H1 (cell line): ENCODE measurements around the gene AKT1S1. TPM values are rescaled to one million over a fixed set of nuclear protein-coding genes. Genes with fewer than 3 reads are reported as not detected.

Experiments
- CTCF ChIA-PET: fragments of 300-600 bp; sonication (Branson Sonifier 250); formaldehyde crosslinking; loops from one replicate; lab custom pipeline; 2021; ENCODE audit not compliant: partially characterized antibody; lab: Charles Lee
- POLR2A ChIA-PET: fragments of 300-600 bp; sonication (Branson Sonifier 250); formaldehyde crosslinking; loops from one replicate; lab custom pipeline; 2021; ENCODE audit warnings: inconsistent platforms; ENCODE audit not compliant: partially characterized antibody; lab: Charles Lee
- DNase-seq, 2 experiments: peaks; one replicate each; pipeline versions ENCODE4 v3.0.0 to v3.0.0-alpha.2; 2010 to 2022; ENCODE audit warnings: low spot score in 2 of 2, low read depth in 1 of 2, mixed read lengths in 1 of 2
- FAIRE-seq: peaks from 2 replicates; lab custom pipeline; 2011; peaks lifted over from hg19 to GRCh38; lab: Jason Lieb, UNC
- H2AFZ ChIP-seq: 2 replicates; pipeline ENCODE4 v1.8.1; 2012; ENCODE audit warnings: low read length, inconsistent platforms
- H2AK5ac ChIP-seq: 2 replicates; pipeline ENCODE4 v1.6.1; 2013; ENCODE audit warnings: low read depth, low read length
- H2BK120ac ChIP-seq: replicated peaks from 2 replicates; pipeline ENCODE3; 2013; ENCODE audit warnings: low read depth, low read length, inconsistent platforms
- H2BK12ac ChIP-seq: 2 replicates; pipeline ENCODE4 v1.6.1; 2013; ENCODE audit warnings: low read depth, low read length
- H2BK15ac ChIP-seq: 2 replicates; pipeline ENCODE4 v1.6.1; 2013; ENCODE audit warnings: low read length
- H2BK20ac ChIP-seq: 2 replicates; pipeline ENCODE4 v1.6.1; 2013; ENCODE audit warnings: low read length
- H2BK5ac ChIP-seq: 2 replicates; pipeline ENCODE4 v1.6.1; 2013; ENCODE audit warnings: low read depth, low read length
- H3K14ac ChIP-seq: 2 replicates; pipeline ENCODE4 v1.6.1; 2013; ENCODE audit warnings: inconsistent platforms; ENCODE audit not compliant: insufficient read length
- H3K18ac ChIP-seq: 2 replicates; pipeline ENCODE4 v1.6.1; 2013; ENCODE audit warnings: low read length; ENCODE audit errors: extremely low read depth
- H3K23ac ChIP-seq: 2 replicates; pipeline ENCODE4 v1.6.1; 2013; ENCODE audit warnings: inconsistent platforms; ENCODE audit not compliant: insufficient read length
- H3K23me2 ChIP-seq: 2 replicates; pipeline ENCODE4 v1.6.1; 2013; ENCODE audit warnings: low read depth, low read length
- H3K27ac ChIP-seq: 2 replicates; pipeline ENCODE4 v1.6.1; 2011; ENCODE audit warnings: low read depth, low read length, inconsistent platforms
- H3K27me3 ChIP-seq, 4 experiments: replicated peaks in 1 of 4; 1 replicate in 1 of 4; 2 replicates in 3 of 4; pipeline versions ENCODE4 v1.6.1 to v1.8.1; 2011 to 2013; ENCODE audit warnings: low read length in 3 of 4, mild to moderate bottlenecking in 3 of 4, inconsistent platforms in 2 of 4, mixed read lengths in 2 of 4, moderate library complexity in 1 of 4; ENCODE audit not compliant: control insufficient read depth in 3 of 4, insufficient read depth in 3 of 4; ENCODE audit errors: extremely low read depth in 1 of 4
- H3K36me3 ChIP-seq, 4 experiments: 2 replicates each; pipeline versions ENCODE4 v1.6.1 to v1.8.1; 2011 to 2013; ENCODE audit warnings: mild to moderate bottlenecking in 4 of 4, low read length in 3 of 4, moderate library complexity in 2 of 4, control low read depth in 1 of 4, inconsistent platforms in 1 of 4; ENCODE audit not compliant: insufficient read depth in 4 of 4, control insufficient read depth in 2 of 4
- H3K4ac ChIP-seq: replicated peaks from 2 replicates; pipeline ENCODE3; 2013; ENCODE audit warnings: low read length, low read depth, mixed read lengths, inconsistent platforms; ENCODE audit not compliant: insufficient read length
- H3K4me1 ChIP-seq, 4 experiments: replicated peaks in 1 of 4; 1 replicate in 1 of 4; 2 replicates in 3 of 4; pipeline versions ENCODE4 v1.6.1 to v1.8.1; 2011 to 2013; ENCODE audit warnings: low read length in 3 of 4, inconsistent platforms in 2 of 4, mixed read lengths in 1 of 4; ENCODE audit not compliant: insufficient read depth in 4 of 4, control insufficient read depth in 3 of 4
- H3K4me2 ChIP-seq, 2 experiments: 2 replicates each; pipeline versions ENCODE4 v1.6.1 to v1.8.1; 2011 to 2013; ENCODE audit warnings: low read depth in 2 of 2, low read length in 2 of 2, control low read depth in 1 of 2, inconsistent platforms in 1 of 2, mild to moderate bottlenecking in 1 of 2; ENCODE audit not compliant: insufficient read depth in 1 of 2
- H3K4me3 ChIP-seq, 4 experiments: fragments of 200-600, 300-600 bp in 1 of 4; sonication (generic), shearing (Covaris generic), sonication (Bioruptor Twin) in 1 of 4; 2 replicates each; pipeline versions ENCODE4 v1.5.1 to v1.8.1; 2011 to 2016; ENCODE audit warnings: low read length in 4 of 4, low read depth in 3 of 4, control low read depth in 2 of 4, inconsistent platforms in 2 of 4, mild to moderate bottlenecking in 2 of 4, mixed read lengths in 1 of 4, moderate library complexity in 1 of 4; ENCODE audit not compliant: insufficient read depth in 2 of 4; ENCODE audit errors: extremely low read depth in 1 of 4
- H3K56ac ChIP-seq: replicated peaks from 2 replicates; pipeline ENCODE3; 2013; ENCODE audit warnings: low read depth, mild to moderate bottlenecking, mixed read lengths, low read length, inconsistent platforms; ENCODE audit not compliant: insufficient read length
- H3K79me1 ChIP-seq: 2 replicates; pipeline ENCODE4 v1.6.1; 2013; ENCODE audit warnings: low read depth, low read length, control low read depth
- H3K79me2 ChIP-seq, 2 experiments: 2 replicates each; pipeline versions ENCODE4 v1.6.1 to v1.8.1; 2012 to 2013; ENCODE audit warnings: low read length in 2 of 2, mild to moderate bottlenecking in 2 of 2, inconsistent platforms in 1 of 2; ENCODE audit not compliant: insufficient read depth in 2 of 2, control insufficient read depth in 1 of 2
- H3K9ac ChIP-seq, 4 experiments: replicated peaks in 1 of 4; 1 replicate in 1 of 4; 2 replicates in 3 of 4; pipeline versions ENCODE4 v1.6.1 to v1.8.1; 2011 to 2013; ENCODE audit warnings: low read depth in 3 of 4, low read length in 3 of 4, control low read depth in 2 of 4, mild to moderate bottlenecking in 2 of 4, moderate library complexity in 2 of 4, inconsistent platforms in 1 of 4; ENCODE audit errors: extremely low read depth in 1 of 4
- H3K9me3 ChIP-seq, 2 experiments: 2 replicates each; pipeline versions ENCODE4 v1.6.1 to v1.8.1; 2012 to 2013; ENCODE audit warnings: mild to moderate bottlenecking in 2 of 2, moderate library complexity in 2 of 2, control low read depth in 1 of 2, inconsistent platforms in 1 of 2, low read depth in 1 of 2, low read length in 1 of 2, mixed read lengths in 1 of 2; ENCODE audit not compliant: insufficient read depth in 2 of 2
- H4K20me1 ChIP-seq, 2 experiments: replicated peaks in 1 of 2; 2 replicates each; pipeline versions ENCODE3 to v1.8.1; 2011 to 2013; ENCODE audit warnings: inconsistent platforms in 2 of 2, low read length in 2 of 2, mild to moderate bottlenecking in 1 of 2; ENCODE audit not compliant: insufficient read depth in 2 of 2, control insufficient read depth in 1 of 2
- H4K5ac ChIP-seq: 2 replicates; pipeline ENCODE4 v1.6.1; 2013; ENCODE audit warnings: low read length, low read depth, mixed read lengths, inconsistent platforms; ENCODE audit not compliant: insufficient read length
- H4K8ac ChIP-seq: 2 replicates; pipeline ENCODE4 v1.8.0; 2013; ENCODE audit warnings: mild to moderate bottlenecking, moderate library complexity, low read length, inconsistent platforms; ENCODE audit not compliant: insufficient read depth; ENCODE audit errors: extremely low read depth
- H4K91ac ChIP-seq: replicated peaks from 2 replicates; pipeline ENCODE3; 2013; ENCODE audit warnings: low read length, mixed read lengths, inconsistent platforms; ENCODE audit not compliant: insufficient read length
- CBX5 ChIP-seq: fragments of 300-800, 300-1000 bp; sonication (generic); IDR thresholded peaks from 2 replicates; pipeline ENCODE4 v1.7.1; 2016; ENCODE audit warnings: antibody characterized with exemption, low read length, low read depth
- KDM5A ChIP-seq: fragments of 200-600 bp; IDR thresholded peaks from 2 replicates; pipeline ENCODE4 v1.7.1; 2012; ENCODE audit warnings: mild to moderate bottlenecking, low read length, inconsistent platforms, mixed read lengths
- NRF1 ChIP-seq: IDR thresholded peaks from 2 replicates; pipeline ENCODE4 v1.6.1; 2011; ENCODE audit warnings: mild to moderate bottlenecking, low read depth, low read length, improper control_type of control experiment
- POLR2AphosphoS5 ChIP-seq: IDR thresholded peaks from 2 replicates; pipeline ENCODE4 v1.6.1; 2011; ENCODE audit warnings: low read depth, low read length
- WGBS, 2 experiments: shearing (Covaris generic) in 1 of 2; methylation state at CpG; one replicate each; pipeline versions ENCODE4 v1.1.6 to v1.1.7; 2013 to 2015; ENCODE audit warnings: low lambda C conversion rate in 2 of 2, mixed read lengths in 2 of 2, inconsistent platforms in 1 of 2, low coverage in 1 of 2, missing lambda C conversion rate in 1 of 2; ENCODE audit not compliant: insufficient replicate concordance in 2 of 2, insufficient coverage in 1 of 2, insufficient read length in 1 of 2; ENCODE audit errors: extremely low coverage in 1 of 2, missing lambda C conversion rate in 1 of 2; 5-methylcytosine and 5-hydroxymethylcytosine counted together
- polyA plus RNA-seq, 7 experiments: library from polyadenylated mRNA; depleted of rRNA in 3 of 7; stranded (reverse) in 5 of 7; unstranded in 2 of 7; fragments of >200 nt in 5 of 7; fragments of 200-250 nt in 2 of 7; gene quantifications; 1 replicate in 5 of 7; 2 replicates in 1 of 7; 4 replicates in 1 of 7; pipeline versions ENCODE4 v1.2.1 to v1.2.3, GENCODE V29; 2011 to 2013; ENCODE audit warnings: missing spikeins in 2 of 7, mixed read lengths in 2 of 7
- total RNA-seq: library from RNA; stranded (reverse); fragmentation: NEBNext Ultra II Directional; extraction: Animal tissue kit (Norgen Biotek cat#: 25700); gene quantifications from 2 replicates; pipeline ENCODE4 v1.2.1, GENCODE V29; 2021

AKT1S1 gene
- total and polyA plus RNA-seq, 2 of the 8 experiments (the other 6 are each of a cell fraction or from before 2014, with no cell fraction given) = 40.7 to 45.9 TPM

- Histone ChIP-seq H3K18ac (no peak overlapping the region), H3K4me2 (no peak overlapping the region; a peak in 1 of 4 replicates), H4K20me1 (peaks cover 32 to 34% of the 10 kb centered on the region in 2 experiments), H3K9me3 (no peaks in the 10 kb centered on the region), H4K8ac (no peak overlapping the region), H3K9ac (no peak overlapping the region), H2BK120ac (no peak overlapping the region), H3K79me2 (peaks cover 0 to 11% of the 10 kb centered on the region in 2 experiments; a peak in 1 of 4 replicates), H2AFZ (no peak overlapping the region), H3K79me1 (peaks cover 7% of the 10 kb centered on the region; the same call in 1 of the 2 replicates), H4K5ac (no peak overlapping the region), H2BK12ac (no peak overlapping the region), H3K27me3 (no peaks in the 10 kb centered on the region; a peak in 1 of 7 replicates), H4K91ac (no peak overlapping the region), H3K4me1 (peaks cover 0 to 6% (median 3%) of the 10 kb centered on the region in 4 experiments; a peak in 3 of 7 replicates), H3K56ac (no peak overlapping the region), H3K4me3 (no peak overlapping the region), H2BK15ac (no peak overlapping the region), H3K23me2 (no peaks in the 10 kb centered on the region), H3K27ac (peak overlapping the region; percentile 15; the same call in 1 of the 2 replicates), H3K14ac (no peak overlapping the region), H2BK5ac (no peak overlapping the region; the same call in 1 of the 2 replicates), H2BK20ac (no peak overlapping the region), H3K4ac (no peak overlapping the region), H3K23ac (no peak overlapping the region), H2AK5ac (0 out of 2 replicates have a peak overlapping the region, but pooled peaks have one; percentile 53), H3K36me3 (peaks cover 18 to 41% (median 26%) of the 10 kb centered on the region in 4 experiments; a peak in 7 of 8 replicates)
- WGBS, 2 experiments = 89% methylated on average over 16 of the region's 16 CpGs; no CpG with 5 or more reads in 1 of the 2 experiments
- POLR2A ChIA-PET = interaction anchor here (0.7 to 19.2 kb wide), 7 partner anchors 10 to 222 kb away, joined by 3 to 373 read pairs (median 4); partner anchors contain the start of genes ATF5, IL4I1 and NUP62
- CTCF ChIA-PET = interaction anchor here (0.8 to 4.8 kb wide), 5 partner anchors 10 to 331 kb away, joined by 3 to 20 read pairs (median 3); partner anchors contain the start of gene IL4I1
- FAIRE-seq (no peak), DNase-seq (no peak)
- 0 out of 2 replicates have a peak, but pooled peaks have one; percentile 43 for TF ChIP-seq POLR2AphosphoS5
- TF ChIP-seq CBX5 = no peak
- TF ChIP-seq NRF1 = no peak
- TF ChIP-seq KDM5A = no peak
Observed at GRCh38 chr19:49906879-49907564, 29.9 kb upstream of the AKT1S1 start.
